Activated B cell treated with CpG ODN at 0.5 μM for 24 hours (primary cell): ENCODE results near the gene LEPR. TPM values are rescaled to one million over a fixed set of nuclear protein-coding genes. Genes with fewer than 3 reads are reported as not detected.

ENCODE experiments used
- ATAC-seq: fragments of 200-7000 bp; cut with Tn5 transposase; one replicate; pipeline ENCODE4 v1.10.0; 2021; ENCODE audit warnings: low read depth, mild to moderate bottlenecking, moderate library complexity
- CTCF ChIA-PET: fragments of 350-600 bp; sonication (Branson Sonifier 250); formaldehyde crosslinking; loops from one replicate; lab custom pipeline; 2021; ENCODE audit warnings: antibody characterized with exemption; lab: Charles Lee
- POLR2A ChIA-PET: fragments of 350-600 bp; sonication (Branson Sonifier 250); formaldehyde crosslinking; loops from one replicate; lab custom pipeline; 2021; ENCODE audit warnings: antibody characterized with exemption; lab: Charles Lee
- DNase-seq: peaks from one replicate; pipeline ENCODE4 v3.0.0; 2022
- H3K27ac Mint-ChIP-seq: one replicate; pipeline ENCODE4 v1.8.0; 2020; ENCODE audit warnings: mixed read lengths
- H3K27me3 Mint-ChIP-seq: one replicate; pipeline ENCODE4 v1.8.0; 2021; ENCODE audit warnings: mixed read lengths
- H3K36me3 Mint-ChIP-seq: one replicate; pipeline ENCODE4 v1.8.0; 2021; ENCODE audit warnings: low read depth, mixed read lengths
- H3K4me1 Mint-ChIP-seq: one replicate; pipeline ENCODE4 v1.8.0; 2021; ENCODE audit warnings: mixed read lengths
- H3K4me3 Mint-ChIP-seq: one replicate; pipeline ENCODE4 v1.8.0; 2020; ENCODE audit warnings: mild to moderate bottlenecking, mixed read lengths
- H3K9me3 Mint-ChIP-seq: one replicate; pipeline ENCODE4 v1.8.0; 2020; ENCODE audit warnings: mixed read lengths
- intact Hi-C: fragments of 100-400 bp; cut with micrococcal nuclease; formaldehyde crosslinking; loops from one replicate; pipeline ENCODE4 v1.15.1; 2024
- total RNA-seq: library from RNA; stranded (reverse); gene quantifications from 2 replicates; pipeline ENCODE4 v1.2.3, GENCODE V29; 2022
- TF ChIP-seq, protein P1 (sequence below): fragments of 200-600 bp; IDR thresholded peaks from one replicate; pipeline ENCODE4 v1.8.0; 2022; ENCODE audit warnings: antibody characterized with exemption, mild to moderate bottlenecking

Gene LEPR
- total RNA-seq, 1 donor from 2014 or later: 1.00 TPM

DNA sequence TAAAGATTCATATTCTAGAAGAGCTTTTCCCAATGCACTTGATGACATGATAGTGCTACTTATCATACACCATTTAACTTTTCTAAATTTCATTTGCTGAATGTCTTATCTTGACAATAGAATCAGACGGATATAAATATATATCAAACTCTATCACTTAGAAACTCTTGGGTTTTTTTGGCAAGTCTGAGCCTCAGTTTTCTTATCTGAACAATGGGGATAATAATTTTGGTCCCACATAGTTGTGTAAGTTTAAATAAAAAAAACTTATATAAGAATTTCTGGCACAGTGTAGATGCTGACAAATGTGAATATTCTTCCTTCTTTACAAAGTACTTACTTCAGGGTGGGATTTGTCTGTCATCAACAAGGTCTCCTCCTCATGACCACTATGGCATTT is 21.5 kb upstream of the LEPR start:
- no peaks in the 10 kb centered on the region for H3K9me3 Mint-ChIP-seq
- intact Hi-C loops: no loop called here
- H3K27me3 Mint-ChIP-seq: peaks cover 3% of the 10 kb centered on the region
- no peak overlapping the region for H3K27ac Mint-ChIP-seq
- ChIA-PET CTCF (no interaction called here), POLR2A (no interaction called here)
- DNase-seq (no peak), ATAC-seq (no peak)
- H3K36me3 Mint-ChIP-seq: no peaks in the 10 kb centered on the region
- TF ChIP-seq, protein P1, sequence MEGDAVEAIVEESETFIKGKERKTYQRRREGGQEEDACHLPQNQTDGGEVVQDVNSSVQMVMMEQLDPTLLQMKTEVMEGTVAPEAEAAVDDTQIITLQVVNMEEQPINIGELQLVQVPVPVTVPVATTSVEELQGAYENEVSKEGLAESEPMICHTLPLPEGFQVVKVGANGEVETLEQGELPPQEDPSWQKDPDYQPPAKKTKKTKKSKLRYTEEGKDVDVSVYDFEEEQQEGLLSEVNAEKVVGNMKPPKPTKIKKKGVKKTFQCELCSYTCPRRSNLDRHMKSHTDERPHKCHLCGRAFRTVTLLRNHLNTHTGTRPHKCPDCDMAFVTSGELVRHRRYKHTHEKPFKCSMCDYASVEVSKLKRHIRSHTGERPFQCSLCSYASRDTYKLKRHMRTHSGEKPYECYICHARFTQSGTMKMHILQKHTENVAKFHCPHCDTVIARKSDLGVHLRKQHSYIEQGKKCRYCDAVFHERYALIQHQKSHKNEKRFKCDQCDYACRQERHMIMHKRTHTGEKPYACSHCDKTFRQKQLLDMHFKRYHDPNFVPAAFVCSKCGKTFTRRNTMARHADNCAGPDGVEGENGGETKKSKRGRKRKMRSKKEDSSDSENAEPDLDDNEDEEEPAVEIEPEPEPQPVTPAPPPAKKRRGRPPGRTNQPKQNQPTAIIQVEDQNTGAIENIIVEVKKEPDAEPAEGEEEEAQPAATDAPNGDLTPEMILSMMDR: no peak
- no peak overlapping the region for H3K4me3 Mint-ChIP-seq
- no peaks in the 10 kb centered on the region for H3K4me1 Mint-ChIP-seq

DNA sequence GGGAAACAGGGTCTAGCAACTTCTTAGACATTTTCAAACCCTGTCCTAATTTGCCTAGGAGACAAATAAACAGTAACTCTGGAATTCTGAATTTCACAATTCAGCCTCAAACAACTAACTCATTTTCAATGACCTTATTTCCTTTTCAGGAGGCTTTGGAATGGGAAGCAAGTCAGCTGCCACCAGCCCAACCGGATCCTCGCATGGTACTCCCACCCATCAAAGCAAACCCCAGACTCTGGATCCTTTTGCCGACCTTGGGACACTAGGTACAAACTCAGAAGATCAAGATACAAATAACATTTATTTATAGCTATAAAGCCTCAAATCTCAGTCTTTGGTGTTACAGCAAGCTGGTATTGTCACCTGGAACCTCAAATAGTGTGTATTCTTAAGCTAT is 18.9 kb upstream of the LEPR start:
- Mint-ChIP-seq H3K4me3 (no peak overlapping the region), H3K9me3 (no peaks in the 10 kb centered on the region), H3K4me1 (no peaks in the 10 kb centered on the region), H3K36me3 (no peaks in the 10 kb centered on the region), H3K27ac (no peak overlapping the region), H3K27me3 (peaks cover 5% of the 10 kb centered on the region)
- ATAC-seq (no peak), DNase-seq (no peak)
- CTCF ChIA-PET: no interaction called here
- POLR2A ChIA-PET: no interaction called here
- TF ChIP-seq, protein P1: no peak
- intact Hi-C loops: no loop called here

DNA sequence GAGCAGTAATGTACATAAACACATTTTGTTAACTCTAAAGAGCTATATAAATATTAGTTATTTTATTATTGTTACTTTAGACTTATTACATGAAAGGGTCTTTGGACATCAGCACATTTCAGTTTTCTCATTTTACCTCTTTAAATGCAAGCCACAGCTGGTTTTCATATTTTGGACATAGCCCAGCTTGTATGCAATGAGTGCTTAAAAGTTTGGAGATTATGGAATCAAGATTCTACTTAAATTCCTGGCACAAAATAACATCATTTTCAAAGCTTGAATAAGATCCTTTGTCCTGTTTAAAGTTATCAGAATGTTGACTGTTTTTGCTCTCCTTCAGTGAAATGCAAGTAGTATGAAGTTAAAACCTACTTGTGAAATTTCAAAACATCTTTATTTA is 15.5 kb upstream of the LEPR start:
- H3K36me3 Mint-ChIP-seq: no peaks in the 10 kb centered on the region
- ATAC-seq (no peak), DNase-seq (no peak)
- H3K9me3 Mint-ChIP-seq: peaks cover 4% of the 10 kb centered on the region
- H3K27me3 Mint-ChIP-seq: peaks cover 18% of the 10 kb centered on the region
- no peaks in the 10 kb centered on the region for H3K4me1 Mint-ChIP-seq
- no peak overlapping the region for H3K4me3 Mint-ChIP-seq
- intact Hi-C loops: no loop called here
- TF ChIP-seq, protein P1: no peak
- ChIA-PET CTCF (no interaction called here), POLR2A (no interaction called here)
- H3K27ac Mint-ChIP-seq: no peak overlapping the region

DNA sequence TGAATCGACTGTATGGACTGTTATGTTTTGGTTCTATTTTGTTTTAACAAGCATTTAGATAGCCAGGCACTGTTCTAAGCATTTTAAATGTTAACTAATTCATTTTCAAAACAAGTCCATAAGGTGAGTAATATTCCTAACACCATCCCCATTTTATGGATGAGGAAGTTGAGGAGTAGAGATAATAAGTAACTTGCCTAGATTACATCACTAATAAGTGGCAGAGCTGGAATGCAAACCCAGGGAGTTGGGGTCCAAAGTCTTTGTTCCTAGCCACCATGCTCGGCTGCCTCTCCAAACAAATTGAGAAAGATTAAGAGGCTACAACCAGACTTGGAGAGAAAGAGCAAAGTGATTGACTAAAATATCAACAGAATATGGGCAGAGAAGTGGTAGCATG is 12.6 kb upstream of the LEPR start:
- H3K36me3 Mint-ChIP-seq: no peaks in the 10 kb centered on the region
- peaks cover 4% of the 10 kb centered on the region for H3K9me3 Mint-ChIP-seq
- CTCF ChIA-PET: no interaction called here
- intact Hi-C loops: no loop called here
- ATAC-seq (no peak), DNase-seq (no peak)
- H3K4me3 Mint-ChIP-seq: no peak overlapping the region
- H3K27me3 Mint-ChIP-seq: peaks cover 25% of the 10 kb centered on the region
- H3K4me1 Mint-ChIP-seq: no peaks in the 10 kb centered on the region
- H3K27ac Mint-ChIP-seq: no peak overlapping the region
- TF ChIP-seq, protein P1: no peak
- POLR2A ChIA-PET: no interaction called here

DNA sequence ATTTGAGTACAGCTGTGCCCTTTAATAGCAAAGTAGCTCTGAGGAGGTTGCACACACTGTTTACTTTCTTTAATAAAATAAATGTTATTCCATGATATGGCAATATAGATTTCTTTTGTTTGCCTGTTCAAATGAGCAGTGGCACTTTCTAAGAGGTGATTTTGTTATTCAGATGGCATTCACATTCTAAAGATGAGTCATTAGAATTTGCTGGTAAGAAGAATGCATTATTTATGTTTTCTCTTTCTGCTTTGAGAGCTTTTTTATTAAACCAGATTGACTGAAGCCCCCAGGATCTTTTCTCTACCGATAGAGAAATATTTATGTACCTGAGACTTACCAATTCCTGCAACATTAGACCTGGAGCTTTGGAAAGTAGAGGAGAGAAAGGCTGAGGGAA is 11.2 kb upstream of the LEPR start:
- ATAC-seq: no peak
- POLR2A ChIA-PET: no interaction called here
- Mint-ChIP-seq H3K27me3 (peaks cover 25% of the 10 kb centered on the region), H3K9me3 (peaks cover 4% of the 10 kb centered on the region), H3K4me1 (no peaks in the 10 kb centered on the region), H3K36me3 (no peaks in the 10 kb centered on the region), H3K27ac (no peak overlapping the region), H3K4me3 (no peak overlapping the region)
- intact Hi-C loops: no loop called here
- CTCF ChIA-PET: no interaction called here
- no peak for DNase-seq
- TF ChIP-seq, protein P1: no peak
